K562 (cell line): ENCODE results near the gene DAB1.

Experiments
- GABPB2 ChIP-seq: fragments of 250-450 bp; sonication (Bioruptor Pico); conservative IDR thresholded peaks from 2 replicates; pipeline ENCODE4 v1.5.1; 2021; ENCODE audit warnings: mild to moderate bottlenecking
- KAT8 ChIP-seq: fragments of 450-650 bp; IDR thresholded peaks from 2 replicates; pipeline ENCODE4 v1.6.1; 2016; ENCODE audit warnings: low read depth, mild to moderate bottlenecking
- RAD21 ChIP-seq, 2 experiments: fragments of 250-450 bp in 1 of 2; fragments of 450-650 bp in 1 of 2; sonication (Bioruptor Pico) in 1 of 2; formaldehyde crosslinking in 1 of 2; IDR thresholded peaks in 1 of 2; conservative IDR thresholded peaks in 1 of 2; 2 replicates each; pipeline versions ENCODE4 v1.4.0 to v1.8.0; 2020 to 2022; ENCODE audit warnings: mild to moderate bottlenecking in 2 of 2, moderate library complexity in 1 of 2
- RFX5 ChIP-seq: IDR thresholded peaks from 2 replicates; pipeline ENCODE4 v1.6.1; 2011; ENCODE audit warnings: low read depth, mild to moderate bottlenecking, improper control_type of control experiment, low read length
- TF ChIP-seq, protein P1 (sequence below): sonication (generic); formaldehyde crosslinking; IDR thresholded peaks from 2 replicates; pipeline ENCODE4 v1.8.0; 2022; ENCODE audit warnings: missing genetic modification reagents, mild to moderate bottlenecking, borderline replicate concordance
- TF ChIP-seq, protein P2 (sequence below), 3 experiments: fragments of 200-800 bp in 1 of 3; sonication (Bioruptor generic) in 1 of 3; sonication (generic) in 1 of 3; formaldehyde crosslinking in 1 of 3; IDR thresholded peaks; 2 replicates each; pipeline versions ENCODE4 v1.6.1 to v1.8.0; 2016 to 2022; ENCODE audit warnings: mild to moderate bottlenecking in 2 of 3, missing compliant biosample characterization in 2 of 3, missing genetic modification characterization in 2 of 3, missing genetic modification reagents in 1 of 3
- TF ChIP-seq, protein P3 (sequence below): fragments of 450-650 bp; formaldehyde crosslinking; IDR thresholded peaks from 2 replicates; pipeline ENCODE4 v1.4.0; 2022; ENCODE audit warnings: missing genetic modification characterization
- TF ChIP-seq, protein P4 (sequence below): fragments of 250-450 bp; sonication (Bioruptor Pico); IDR thresholded peaks from 2 replicates; pipeline ENCODE4 v1.8.0; 2022; ENCODE audit warnings: moderate library complexity, mild to moderate bottlenecking, inconsistent platforms
- TF ChIP-seq, protein P5 (sequence below): fragments of 450-650 bp; IDR thresholded peaks from 2 replicates; pipeline ENCODE4 v1.6.1; 2017; ENCODE audit warnings: antibody characterized with exemption

DNA sequence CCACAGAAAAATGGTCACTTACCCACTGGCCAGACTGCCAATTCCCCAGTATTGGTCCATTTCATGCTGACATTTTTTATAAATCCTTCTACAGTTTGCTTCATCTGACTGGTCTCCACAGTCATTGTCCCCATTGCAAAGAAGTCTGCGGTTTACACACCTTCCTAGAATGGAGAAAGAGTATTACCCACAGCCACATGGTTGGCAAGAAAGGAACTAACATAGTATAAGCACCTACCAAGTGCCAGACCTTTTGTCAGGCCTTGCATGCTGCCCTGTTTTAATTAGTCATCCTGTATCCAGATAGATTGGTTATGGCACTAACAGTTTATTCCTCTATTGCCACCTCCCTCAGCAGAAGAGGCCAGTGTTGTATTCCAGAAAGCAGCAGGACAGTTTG is 469.2 kb downstream of the DAB1 start:
- no peak for TF ChIP-seq GABPB2 (CRISPR knock-in tag)
- TF ChIP-seq KAT8 = no peak
- no peak for TF ChIP-seq RFX5
- TF ChIP-seq RAD21 (CRISPR knock-in tag; conservative IDR thresholded peaks at IDR 0.05 in 1 of 2, IDR thresholded peaks at IDR 0.05 in 1 of 2) = no peak
- TF ChIP-seq, protein P1, sequence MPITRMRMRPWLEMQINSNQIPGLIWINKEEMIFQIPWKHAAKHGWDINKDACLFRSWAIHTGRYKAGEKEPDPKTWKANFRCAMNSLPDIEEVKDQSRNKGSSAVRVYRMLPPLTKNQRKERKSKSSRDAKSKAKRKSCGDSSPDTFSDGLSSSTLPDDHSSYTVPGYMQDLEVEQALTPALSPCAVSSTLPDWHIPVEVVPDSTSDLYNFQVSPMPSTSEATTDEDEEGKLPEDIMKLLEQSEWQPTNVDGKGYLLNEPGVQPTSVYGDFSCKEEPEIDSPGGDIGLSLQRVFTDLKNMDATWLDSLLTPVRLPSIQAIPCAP (CRISPR knock-in tag) = no peak
- TF ChIP-seq, protein P2, sequence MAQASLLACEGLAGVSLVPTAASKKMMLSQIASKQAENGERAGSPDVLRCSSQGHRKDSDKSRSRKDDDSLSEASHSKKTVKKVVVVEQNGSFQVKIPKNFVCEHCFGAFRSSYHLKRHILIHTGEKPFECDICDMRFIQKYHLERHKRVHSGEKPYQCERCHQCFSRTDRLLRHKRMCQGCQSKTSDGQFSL (CRISPR knock-in tag; IDR thresholded peaks at IDR 0.05) = no peak
- TF ChIP-seq, protein P2 (tag; IDR thresholded peaks at IDR 0.05) = no peak
- TF ChIP-seq, protein P3, sequence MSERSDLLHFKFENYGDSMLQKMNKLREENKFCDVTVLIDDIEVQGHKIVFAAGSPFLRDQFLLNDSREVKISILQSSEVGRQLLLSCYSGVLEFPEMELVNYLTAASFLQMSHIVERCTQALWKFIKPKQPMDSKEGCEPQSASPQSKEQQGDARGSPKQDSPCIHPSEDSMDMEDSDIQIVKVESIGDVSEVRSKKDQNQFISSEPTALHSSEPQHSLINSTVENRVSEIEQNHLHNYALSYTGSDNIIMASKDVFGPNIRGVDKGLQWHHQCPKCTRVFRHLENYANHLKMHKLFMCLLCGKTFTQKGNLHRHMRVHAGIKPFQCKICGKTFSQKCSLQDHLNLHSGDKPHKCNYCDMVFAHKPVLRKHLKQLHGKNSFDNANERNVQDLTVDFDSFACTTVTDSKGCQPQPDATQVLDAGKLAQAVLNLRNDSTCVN (CRISPR knock-in tag) = no peak
- TF ChIP-seq, protein P4, sequence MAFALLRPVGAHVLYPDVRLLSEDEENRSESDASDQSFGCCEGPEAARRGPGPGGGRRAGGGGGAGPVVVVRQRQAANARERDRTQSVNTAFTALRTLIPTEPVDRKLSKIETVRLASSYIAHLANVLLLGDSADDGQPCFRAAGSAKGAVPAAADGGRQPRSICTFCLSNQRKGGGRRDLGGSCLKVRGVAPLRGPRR (CRISPR knock-in tag) = no peak
- TF ChIP-seq, protein P5, sequence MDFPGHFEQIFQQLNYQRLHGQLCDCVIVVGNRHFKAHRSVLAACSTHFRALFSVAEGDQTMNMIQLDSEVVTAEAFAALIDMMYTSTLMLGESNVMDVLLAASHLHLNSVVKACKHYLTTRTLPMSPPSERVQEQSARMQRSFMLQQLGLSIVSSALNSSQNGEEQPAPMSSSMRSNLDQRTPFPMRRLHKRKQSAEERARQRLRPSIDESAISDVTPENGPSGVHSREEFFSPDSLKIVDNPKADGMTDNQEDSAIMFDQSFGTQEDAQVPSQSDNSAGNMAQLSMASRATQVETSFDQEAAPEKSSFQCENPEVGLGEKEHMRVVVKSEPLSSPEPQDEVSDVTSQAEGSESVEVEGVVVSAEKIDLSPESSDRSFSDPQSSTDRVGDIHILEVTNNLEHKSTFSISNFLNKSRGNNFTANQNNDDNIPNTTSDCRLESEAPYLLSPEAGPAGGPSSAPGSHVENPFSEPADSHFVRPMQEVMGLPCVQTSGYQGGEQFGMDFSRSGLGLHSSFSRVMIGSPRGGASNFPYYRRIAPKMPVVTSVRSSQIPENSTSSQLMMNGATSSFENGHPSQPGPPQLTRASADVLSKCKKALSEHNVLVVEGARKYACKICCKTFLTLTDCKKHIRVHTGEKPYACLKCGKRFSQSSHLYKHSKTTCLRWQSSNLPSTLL = no peak
